HepG2 (cell line): ENCODE results near the gene TCFL5. TPM values are rescaled to one million over a fixed set of nuclear protein-coding genes. Genes with fewer than 3 reads are reported as not detected.

Source experiments
- HNF4A ChIP-seq: sonication (generic); formaldehyde crosslinking; IDR thresholded peaks from 2 replicates; pipeline ENCODE4 v1.4.0; 2020; ENCODE audit warnings: missing genetic modification reagents
- PAX8 ChIP-seq: sonication (generic); formaldehyde crosslinking; IDR thresholded peaks from 2 replicates; pipeline ENCODE4 v1.8.0; 2022; ENCODE audit warnings: mild to moderate bottlenecking, missing genetic modification reagents, borderline replicate concordance
- POLR2G ChIP-seq: fragments of 200-400 bp; formaldehyde crosslinking; IDR thresholded peaks from 2 replicates; pipeline ENCODE4 v1.6.1; 2018; ENCODE audit warnings: mild to moderate bottlenecking, low read depth, low read length, moderate library complexity
- RFX3 ChIP-seq: IDR thresholded peaks from 2 replicates; pipeline ENCODE4 v1.6.1; 2016; ENCODE audit warnings: missing biosample characterization, missing genetic modification reagents
- TAF15 ChIP-seq: fragments of 200-400 bp; formaldehyde crosslinking; IDR thresholded peaks from one replicate; pipeline ENCODE4 v1.6.1; 2018; ENCODE audit warnings: mild to moderate bottlenecking, low read depth, low read length; ENCODE audit not compliant: poor library complexity, severe bottlenecking
- ZNF337 ChIP-seq: sonication (generic); formaldehyde crosslinking; IDR thresholded peaks from 2 replicates; pipeline ENCODE4 v1.5.1; 2020; ENCODE audit warnings: missing genetic modification reagents, low read depth, mild to moderate bottlenecking, borderline replicate concordance
- ZNF619 ChIP-seq: sonication (generic); formaldehyde crosslinking; IDR thresholded peaks from 2 replicates; pipeline ENCODE4 v1.4.0; 2020; ENCODE audit warnings: mild to moderate bottlenecking, missing genetic modification reagents
- ZNF780A ChIP-seq: sonication (generic); formaldehyde crosslinking; IDR thresholded peaks from 2 replicates; pipeline ENCODE4 v1.8.0; 2022; ENCODE audit warnings: mild to moderate bottlenecking, missing genetic modification reagents, moderate library complexity
- polyA plus RNA-seq, 8 experiments: library from polyadenylated mRNA; depleted of rRNA in 3 of 8; stranded (reverse) in 7 of 8; unstranded in 1 of 8; fragments of >200 nt; fragmentation: Illumina TruSeq in 4 of 8; extraction: Trizol in 4 of 8; gene quantifications; 2 replicates each; pipeline versions ENCODE4 v1.2.1 to v1.2.3, GENCODE V29; 2011 to 2016; ENCODE audit warnings: low read depth in 4 of 8, missing spikeins in 1 of 8, mixed read lengths in 1 of 8; ENCODE audit not compliant: insufficient read depth in 1 of 8
- total RNA-seq, 5 experiments: library from RNA; depleted of rRNA; stranded (reverse); fragments of >200 nt; fragmentation: Illumina TruSeq; extraction: Trizol; gene quantifications; 2 replicates each; pipeline ENCODE4 v1.2.3, GENCODE V29; 2016; ENCODE audit warnings: low read depth in 1 of 5
- TF ChIP-seq, protein P1 (sequence below): sonication (generic); formaldehyde crosslinking; IDR thresholded peaks from one replicate; pipeline ENCODE4 v1.5.1; 2020; ENCODE audit warnings: mild to moderate bottlenecking, missing genetic modification reagents; ENCODE audit errors: not compliant biosample characterization
- TF ChIP-seq, protein P2 (sequence below): sonication (generic); formaldehyde crosslinking; IDR thresholded peaks from 2 replicates; pipeline ENCODE4 v1.4.0; 2020; ENCODE audit warnings: low read depth, mild to moderate bottlenecking, missing genetic modification reagents
- TF ChIP-seq, protein P3 (sequence below): IDR thresholded peaks from 2 replicates; pipeline ENCODE4 v1.6.1; 2016; ENCODE audit warnings: missing compliant biosample characterization, missing genetic modification reagents, borderline replicate concordance
- TF ChIP-seq, protein P4 (sequence below): sonication (generic); formaldehyde crosslinking; IDR thresholded peaks from 2 replicates; pipeline ENCODE4 v1.5.1; 2020; ENCODE audit warnings: mild to moderate bottlenecking, missing genetic modification reagents, moderate library complexity
- TF ChIP-seq, protein P5 (sequence below): sonication (generic); formaldehyde crosslinking; IDR thresholded peaks from 2 replicates; pipeline ENCODE4 v1.5.0; 2020; ENCODE audit warnings: mild to moderate bottlenecking, missing genetic modification reagents

The TCFL5 gene
- total and polyA plus RNA-seq, 2 of the 13 experiments (the other 11 are each of a cell fraction or from before 2014, with no cell fraction given) = 14.8 to 20.0 TPM

DNA sequence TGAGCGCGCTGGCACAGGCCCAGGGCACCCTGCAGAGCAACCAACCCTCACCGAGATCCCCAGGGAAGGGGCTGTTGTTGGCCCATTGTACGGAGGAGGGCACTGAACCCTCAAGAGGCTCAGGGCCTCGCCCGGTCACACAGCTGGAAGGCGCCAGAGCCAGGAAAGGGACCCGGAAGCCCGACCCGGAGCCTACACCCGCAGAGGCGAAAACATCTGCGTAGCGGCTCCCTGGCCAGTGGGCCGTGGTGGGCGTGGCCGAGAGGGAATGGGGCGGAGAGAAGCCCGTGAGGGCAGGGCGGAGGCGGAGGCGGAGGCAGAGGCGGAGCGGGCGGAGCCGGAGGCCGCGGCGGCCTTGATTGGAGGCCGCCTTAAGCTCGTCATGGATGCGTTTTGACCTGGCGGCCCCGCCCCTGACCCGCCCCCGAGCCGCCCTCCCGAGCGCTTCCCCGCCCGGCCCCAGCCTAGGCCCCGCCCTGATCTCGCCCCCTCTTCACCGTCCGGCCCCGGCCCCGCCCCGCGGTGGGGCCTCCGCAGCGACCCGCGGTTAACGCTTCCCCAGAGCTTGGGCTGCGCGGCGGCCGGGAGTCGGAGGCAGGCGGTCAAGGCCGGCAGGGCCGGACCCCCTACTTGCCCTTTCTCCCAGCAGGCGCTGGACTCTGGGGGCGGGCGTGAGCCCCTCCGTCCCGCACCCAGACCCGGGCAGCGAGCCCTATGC lies 67.5 kb downstream of the TCFL5 start (continued):
- TF ChIP-seq, protein P1, sequence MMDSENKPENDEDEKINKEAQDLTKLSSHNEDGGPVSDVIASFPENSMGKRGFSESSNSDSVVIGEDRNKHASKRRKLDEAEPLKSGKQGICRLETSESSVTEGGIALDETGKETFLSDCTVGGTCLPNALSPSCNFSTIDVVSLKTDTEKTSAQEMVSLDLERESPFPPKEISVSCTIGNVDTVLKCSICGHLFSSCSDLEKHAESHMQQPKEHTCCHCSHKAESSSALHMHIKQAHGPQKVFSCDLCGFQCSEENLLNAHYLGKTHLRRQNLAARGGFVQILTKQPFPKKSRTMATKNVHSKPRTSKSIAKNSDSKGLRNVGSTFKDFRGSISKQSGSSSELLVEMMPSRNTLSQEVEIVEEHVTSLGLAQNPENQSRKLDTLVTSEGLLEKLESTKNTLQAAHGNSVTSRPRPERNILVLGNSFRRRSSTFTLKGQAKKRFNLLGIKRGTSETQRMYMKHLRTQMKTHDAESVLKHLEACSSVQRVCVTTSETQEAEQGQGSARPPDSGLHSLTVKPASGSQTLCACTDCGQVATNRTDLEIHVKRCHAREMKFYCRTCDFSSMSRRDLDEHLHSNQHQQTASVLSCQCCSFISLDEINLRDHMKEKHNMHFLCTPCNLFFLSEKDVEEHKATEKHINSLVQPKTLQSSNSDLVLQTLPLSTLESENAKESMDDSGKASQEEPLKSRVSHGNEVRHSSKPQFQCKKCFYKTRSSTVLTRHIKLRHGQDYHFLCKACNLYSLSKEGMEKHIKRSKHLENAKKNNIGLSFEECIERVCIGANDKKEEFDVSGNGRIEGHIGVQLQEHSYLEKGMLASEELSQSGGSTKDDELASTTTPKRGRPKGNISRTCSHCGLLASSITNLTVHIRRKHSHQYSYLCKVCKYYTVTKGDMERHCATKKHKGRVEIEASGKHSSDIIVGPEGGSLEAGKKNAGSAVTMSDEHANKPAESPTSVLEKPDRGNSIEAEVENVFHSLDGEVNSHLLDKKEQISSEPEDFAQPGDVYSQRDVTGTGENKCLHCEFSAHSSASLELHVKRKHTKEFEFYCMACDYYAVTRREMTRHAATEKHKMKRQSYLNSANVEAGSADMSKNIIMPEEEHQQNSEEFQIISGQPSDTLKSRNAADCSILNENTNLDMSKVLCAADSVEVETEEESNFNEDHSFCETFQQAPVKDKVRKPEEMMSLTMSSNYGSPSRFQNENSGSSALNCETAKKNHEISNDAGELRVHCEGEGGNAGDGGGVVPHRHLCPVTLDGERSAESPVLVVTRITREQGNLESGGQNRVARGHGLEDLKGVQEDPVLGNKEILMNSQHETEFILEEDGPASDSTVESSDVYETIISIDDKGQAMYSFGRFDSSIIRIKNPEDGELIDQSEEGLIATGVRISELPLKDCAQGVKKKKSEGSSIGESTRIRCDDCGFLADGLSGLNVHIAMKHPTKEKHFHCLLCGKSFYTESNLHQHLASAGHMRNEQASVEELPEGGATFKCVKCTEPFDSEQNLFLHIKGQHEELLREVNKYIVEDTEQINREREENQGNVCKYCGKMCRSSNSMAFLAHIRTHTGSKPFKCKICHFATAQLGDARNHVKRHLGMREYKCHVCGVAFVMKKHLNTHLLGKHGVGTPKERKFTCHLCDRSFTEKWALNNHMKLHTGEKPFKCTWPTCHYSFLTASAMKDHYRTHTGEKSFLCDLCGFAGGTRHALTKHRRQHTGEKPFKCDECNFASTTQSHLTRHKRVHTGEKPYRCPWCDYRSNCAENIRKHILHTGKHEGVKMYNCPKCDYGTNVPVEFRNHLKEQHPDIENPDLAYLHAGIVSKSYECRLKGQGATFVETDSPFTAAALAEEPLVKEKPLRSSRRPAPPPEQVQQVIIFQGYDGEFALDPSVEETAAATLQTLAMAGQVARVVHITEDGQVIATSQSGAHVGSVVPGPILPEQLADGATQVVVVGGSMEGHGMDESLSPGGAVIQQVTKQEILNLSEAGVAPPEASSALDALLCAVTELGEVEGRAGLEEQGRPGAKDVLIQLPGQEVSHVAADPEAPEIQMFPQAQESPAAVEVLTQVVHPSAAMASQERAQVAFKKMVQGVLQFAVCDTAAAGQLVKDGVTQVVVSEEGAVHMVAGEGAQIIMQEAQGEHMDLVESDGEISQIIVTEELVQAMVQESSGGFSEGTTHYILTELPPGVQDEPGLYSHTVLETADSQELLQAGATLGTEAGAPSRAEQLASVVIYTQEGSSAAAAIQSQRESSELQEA (CRISPR knock-in tag) = no peak
- peak; percentile 93; the same call in 1 of the 2 replicates for TF ChIP-seq PAX8 (CRISPR knock-in tag)
- TF ChIP-seq, protein P2, sequence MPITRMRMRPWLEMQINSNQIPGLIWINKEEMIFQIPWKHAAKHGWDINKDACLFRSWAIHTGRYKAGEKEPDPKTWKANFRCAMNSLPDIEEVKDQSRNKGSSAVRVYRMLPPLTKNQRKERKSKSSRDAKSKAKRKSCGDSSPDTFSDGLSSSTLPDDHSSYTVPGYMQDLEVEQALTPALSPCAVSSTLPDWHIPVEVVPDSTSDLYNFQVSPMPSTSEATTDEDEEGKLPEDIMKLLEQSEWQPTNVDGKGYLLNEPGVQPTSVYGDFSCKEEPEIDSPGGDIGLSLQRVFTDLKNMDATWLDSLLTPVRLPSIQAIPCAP = 0 out of 2 replicates have a peak, but pooled peaks have one; percentile 61
- peak; percentile 96 for TF ChIP-seq POLR2G
- TF ChIP-seq ZNF780A (CRISPR knock-in tag) = no peak
- peak; percentile 89 for TF ChIP-seq TAF15
- TF ChIP-seq, protein P3, sequence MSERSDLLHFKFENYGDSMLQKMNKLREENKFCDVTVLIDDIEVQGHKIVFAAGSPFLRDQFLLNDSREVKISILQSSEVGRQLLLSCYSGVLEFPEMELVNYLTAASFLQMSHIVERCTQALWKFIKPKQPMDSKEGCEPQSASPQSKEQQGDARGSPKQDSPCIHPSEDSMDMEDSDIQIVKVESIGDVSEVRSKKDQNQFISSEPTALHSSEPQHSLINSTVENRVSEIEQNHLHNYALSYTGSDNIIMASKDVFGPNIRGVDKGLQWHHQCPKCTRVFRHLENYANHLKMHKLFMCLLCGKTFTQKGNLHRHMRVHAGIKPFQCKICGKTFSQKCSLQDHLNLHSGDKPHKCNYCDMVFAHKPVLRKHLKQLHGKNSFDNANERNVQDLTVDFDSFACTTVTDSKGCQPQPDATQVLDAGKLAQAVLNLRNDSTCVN (CRISPR knock-in tag) = peak; percentile 74; the same call in 1 of the 2 replicates
- TF ChIP-seq, protein P4, sequence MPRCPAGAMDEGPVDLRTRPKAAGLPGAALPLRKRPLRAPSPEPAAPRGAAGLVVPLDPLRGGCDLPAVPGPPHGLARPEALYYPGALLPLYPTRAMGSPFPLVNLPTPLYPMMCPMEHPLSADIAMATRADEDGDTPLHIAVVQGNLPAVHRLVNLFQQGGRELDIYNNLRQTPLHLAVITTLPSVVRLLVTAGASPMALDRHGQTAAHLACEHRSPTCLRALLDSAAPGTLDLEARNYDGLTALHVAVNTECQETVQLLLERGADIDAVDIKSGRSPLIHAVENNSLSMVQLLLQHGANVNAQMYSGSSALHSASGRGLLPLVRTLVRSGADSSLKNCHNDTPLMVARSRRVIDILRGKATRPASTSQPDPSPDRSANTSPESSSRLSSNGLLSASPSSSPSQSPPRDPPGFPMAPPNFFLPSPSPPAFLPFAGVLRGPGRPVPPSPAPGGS = no peak; the same call in none of the 2 replicates
- TF ChIP-seq HNF4A (CRISPR knock-in tag) = peak; percentile 6; the same call in 1 of the 2 replicates
- TF ChIP-seq, protein P5, sequence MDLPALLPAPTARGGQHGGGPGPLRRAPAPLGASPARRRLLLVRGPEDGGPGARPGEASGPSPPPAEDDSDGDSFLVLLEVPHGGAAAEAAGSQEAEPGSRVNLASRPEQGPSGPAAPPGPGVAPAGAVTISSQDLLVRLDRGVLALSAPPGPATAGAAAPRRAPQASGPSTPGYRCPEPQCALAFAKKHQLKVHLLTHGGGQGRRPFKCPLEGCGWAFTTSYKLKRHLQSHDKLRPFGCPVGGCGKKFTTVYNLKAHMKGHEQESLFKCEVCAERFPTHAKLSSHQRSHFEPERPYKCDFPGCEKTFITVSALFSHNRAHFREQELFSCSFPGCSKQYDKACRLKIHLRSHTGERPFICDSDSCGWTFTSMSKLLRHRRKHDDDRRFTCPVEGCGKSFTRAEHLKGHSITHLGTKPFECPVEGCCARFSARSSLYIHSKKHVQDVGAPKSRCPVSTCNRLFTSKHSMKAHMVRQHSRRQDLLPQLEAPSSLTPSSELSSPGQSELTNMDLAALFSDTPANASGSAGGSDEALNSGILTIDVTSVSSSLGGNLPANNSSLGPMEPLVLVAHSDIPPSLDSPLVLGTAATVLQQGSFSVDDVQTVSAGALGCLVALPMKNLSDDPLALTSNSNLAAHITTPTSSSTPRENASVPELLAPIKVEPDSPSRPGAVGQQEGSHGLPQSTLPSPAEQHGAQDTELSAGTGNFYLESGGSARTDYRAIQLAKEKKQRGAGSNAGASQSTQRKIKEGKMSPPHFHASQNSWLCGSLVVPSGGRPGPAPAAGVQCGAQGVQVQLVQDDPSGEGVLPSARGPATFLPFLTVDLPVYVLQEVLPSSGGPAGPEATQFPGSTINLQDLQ (CRISPR knock-in tag) = no peak
- 0 out of 2 replicates have a peak, but pooled peaks have one; percentile 26 for TF ChIP-seq ZNF619
- TF ChIP-seq RFX3 (CRISPR knock-in tag) = peak; percentile 8; the same call in 1 of the 2 replicates
- peak; percentile 2; the same call in 1 of the 2 replicates for TF ChIP-seq ZNF337 (CRISPR knock-in tag)
